MM.1S (cell line): ENCODE data around the gene GPR35.

Source experiments
- EZH2 ChIP-seq: fragments of 300-600 bp; sonication (generic); optimal IDR thresholded peaks from 2 replicates; pipeline ENCODE3; 2017; ENCODE audit warnings: low read depth, mild to moderate bottlenecking, antibody characterized with exemption, low read length, mixed read lengths
- TF ChIP-seq, protein P1 (sequence below): fragments of 300-600 bp; sonication (generic); IDR thresholded peaks from 2 replicates; pipeline ENCODE4 v1.5.1; 2016; ENCODE audit warnings: antibody characterized with exemption, low read length, mixed read lengths

- TF ChIP-seq EZH2 = no peak
- TF ChIP-seq, protein P1, sequence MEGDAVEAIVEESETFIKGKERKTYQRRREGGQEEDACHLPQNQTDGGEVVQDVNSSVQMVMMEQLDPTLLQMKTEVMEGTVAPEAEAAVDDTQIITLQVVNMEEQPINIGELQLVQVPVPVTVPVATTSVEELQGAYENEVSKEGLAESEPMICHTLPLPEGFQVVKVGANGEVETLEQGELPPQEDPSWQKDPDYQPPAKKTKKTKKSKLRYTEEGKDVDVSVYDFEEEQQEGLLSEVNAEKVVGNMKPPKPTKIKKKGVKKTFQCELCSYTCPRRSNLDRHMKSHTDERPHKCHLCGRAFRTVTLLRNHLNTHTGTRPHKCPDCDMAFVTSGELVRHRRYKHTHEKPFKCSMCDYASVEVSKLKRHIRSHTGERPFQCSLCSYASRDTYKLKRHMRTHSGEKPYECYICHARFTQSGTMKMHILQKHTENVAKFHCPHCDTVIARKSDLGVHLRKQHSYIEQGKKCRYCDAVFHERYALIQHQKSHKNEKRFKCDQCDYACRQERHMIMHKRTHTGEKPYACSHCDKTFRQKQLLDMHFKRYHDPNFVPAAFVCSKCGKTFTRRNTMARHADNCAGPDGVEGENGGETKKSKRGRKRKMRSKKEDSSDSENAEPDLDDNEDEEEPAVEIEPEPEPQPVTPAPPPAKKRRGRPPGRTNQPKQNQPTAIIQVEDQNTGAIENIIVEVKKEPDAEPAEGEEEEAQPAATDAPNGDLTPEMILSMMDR = no peak
Observed at GRCh38 chr2:240614391-240614790, 10.9 kb upstream of the GPR35 start.
